HepG2 (cell line): Measurements from ENCODE around the gene MVB12A. TPM values are rescaled to one million over a fixed set of nuclear protein-coding genes. Genes with fewer than 3 reads are reported as not detected.
A peak's percentile ranks its signal among the peaks of the same experiment; 100 is the strongest.

Experiments used
- CAMTA2 ChIP-seq: sonication (generic); formaldehyde crosslinking; IDR thresholded peaks from 2 replicates; pipeline ENCODE4 v1.4.0; 2020; ENCODE audit warnings: mild to moderate bottlenecking, missing genetic modification reagents, borderline replicate concordance
- EZH2 ChIP-seq: conservative IDR thresholded peaks from 2 replicates; pipeline ENCODE4 v1.6.1; 2012; ENCODE audit warnings: mild to moderate bottlenecking, low read depth, low read length, moderate library complexity
- KIAA2018 ChIP-seq: sonication (generic); formaldehyde crosslinking; IDR thresholded peaks from 2 replicates; pipeline ENCODE4 v1.5.0; 2020; ENCODE audit warnings: mild to moderate bottlenecking, missing genetic modification reagents, borderline replicate concordance
- MED8 ChIP-seq: sonication (generic); formaldehyde crosslinking; IDR thresholded peaks from 2 replicates; pipeline ENCODE4 v1.8.1; 2023; ENCODE audit warnings: mild to moderate bottlenecking, missing genetic modification reagents; ENCODE audit not compliant: insufficient replicate concordance
- MYNN ChIP-seq: sonication (generic); formaldehyde crosslinking; IDR thresholded peaks from 2 replicates; pipeline ENCODE4 v1.4.0; 2020; ENCODE audit warnings: mild to moderate bottlenecking, low read depth, missing genetic modification reagents
- PRDM10 ChIP-seq: sonication (generic); formaldehyde crosslinking; IDR thresholded peaks from 2 replicates; pipeline ENCODE4 v1.4.0; 2020; ENCODE audit warnings: low read depth, missing genetic modification reagents
- RFX3 ChIP-seq: IDR thresholded peaks from 2 replicates; pipeline ENCODE4 v1.6.1; 2016; ENCODE audit warnings: missing biosample characterization, missing genetic modification reagents
- SIN3B ChIP-seq: fragments of 150-350 bp; IDR thresholded peaks from 2 replicates; pipeline ENCODE4 v1.6.1; 2014; ENCODE audit warnings: low read length
- SOX5 ChIP-seq: IDR thresholded peaks from 2 replicates; pipeline ENCODE4 v1.6.1; 2016; ENCODE audit warnings: borderline replicate concordance
- ZNF253 ChIP-seq: sonication (generic); formaldehyde crosslinking; IDR thresholded peaks from 2 replicates; pipeline ENCODE4 v1.8.0; 2022; ENCODE audit warnings: mild to moderate bottlenecking, missing genetic modification reagents, borderline replicate concordance
- ZNF589 ChIP-seq: sonication (generic); formaldehyde crosslinking; conservative IDR thresholded peaks from 2 replicates; pipeline ENCODE4 v1.8.0; 2022; ENCODE audit warnings: mild to moderate bottlenecking, moderate library complexity, missing genetic modification reagents
- ZNF616 ChIP-seq: sonication (generic); formaldehyde crosslinking; IDR thresholded peaks from 2 replicates; pipeline ENCODE4 v1.5.0; 2020; ENCODE audit warnings: low read depth, mild to moderate bottlenecking, missing genetic modification reagents
- polyA plus RNA-seq, 8 experiments: library from polyadenylated mRNA; depleted of rRNA in 3 of 8; stranded (reverse) in 7 of 8; unstranded in 1 of 8; fragments of >200 nt; fragmentation: Illumina TruSeq in 4 of 8; extraction: Trizol in 4 of 8; gene quantifications; 2 replicates each; pipeline versions ENCODE4 v1.2.1 to v1.2.3, GENCODE V29; 2011 to 2016; ENCODE audit warnings: low read depth in 4 of 8, missing spikeins in 1 of 8, mixed read lengths in 1 of 8; ENCODE audit not compliant: insufficient read depth in 1 of 8
- total RNA-seq, 5 experiments: library from RNA; depleted of rRNA; stranded (reverse); fragments of >200 nt; fragmentation: Illumina TruSeq; extraction: Trizol; gene quantifications; 2 replicates each; pipeline ENCODE4 v1.2.3, GENCODE V29; 2016; ENCODE audit warnings: low read depth in 1 of 5

Gene MVB12A
- total and polyA plus RNA-seq, 2 of the 13 experiments (the other 11 are each of a cell fraction or from before 2014, with no cell fraction given): 35.7 to 36.1 TPM

- no peak for TF ChIP-seq MYNN
- TF ChIP-seq ZNF616 (CRISPR knock-in tag): no peak
- TF ChIP-seq EZH2: no peak
- no peak for TF ChIP-seq ZNF589 (CRISPR knock-in tag)
- TF ChIP-seq CAMTA2 (CRISPR knock-in tag): no peak
- TF ChIP-seq KIAA2018 (CRISPR knock-in tag): no peak
- no peak for TF ChIP-seq SOX5 (CRISPR knock-in tag)
- TF ChIP-seq PRDM10 (CRISPR knock-in tag): no peak
- TF ChIP-seq RFX3 (CRISPR knock-in tag): no peak
- TF ChIP-seq SIN3B: no peak
- no peak for TF ChIP-seq ZNF253 (CRISPR knock-in tag)
- peak; percentile 37 for TF ChIP-seq MED8 (CRISPR knock-in tag)
Measured at GRCh38 chr19:17406887-17407196, 13.0 kb upstream of the MVB12A start (continued).
